ENCODE results near the gene ANKRD34A.

The ANKRD34A gene

GRCh38 chr1:145990249-145990855, 26.0 kb upstream of the ANKRD34A start:
- DNase-seq: no peak

GRCh38 chr1:145988773-145989172, 24.4 kb upstream of the ANKRD34A start:
- DNase-seq: no peak

- DNase-seq: no peak
These were observed 23.6 kb upstream of the ANKRD34A start for GRCh38 chr1:145987926-145988325.

DNA sequence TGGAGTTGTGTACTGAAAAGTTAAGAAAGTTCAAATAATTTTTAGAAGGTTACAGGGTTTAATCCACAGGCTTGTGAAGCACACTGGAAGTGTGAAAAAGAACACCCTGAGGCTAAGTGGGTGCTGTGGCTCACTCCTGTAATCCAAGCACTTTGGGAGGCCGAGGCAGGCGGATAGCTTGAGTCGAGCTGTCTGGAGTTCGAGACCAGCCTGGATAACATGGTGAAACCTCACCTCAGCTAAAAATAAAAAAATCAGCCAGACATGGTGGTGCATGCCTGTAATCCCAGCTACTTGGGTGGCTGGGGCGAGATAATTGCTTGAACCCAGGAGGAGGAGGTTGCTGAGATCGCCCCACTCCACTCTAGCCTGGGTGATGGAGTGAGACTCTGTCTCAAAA, 22.2 kb upstream of the ANKRD34A start:
- DNase-seq: no peak

DNA sequence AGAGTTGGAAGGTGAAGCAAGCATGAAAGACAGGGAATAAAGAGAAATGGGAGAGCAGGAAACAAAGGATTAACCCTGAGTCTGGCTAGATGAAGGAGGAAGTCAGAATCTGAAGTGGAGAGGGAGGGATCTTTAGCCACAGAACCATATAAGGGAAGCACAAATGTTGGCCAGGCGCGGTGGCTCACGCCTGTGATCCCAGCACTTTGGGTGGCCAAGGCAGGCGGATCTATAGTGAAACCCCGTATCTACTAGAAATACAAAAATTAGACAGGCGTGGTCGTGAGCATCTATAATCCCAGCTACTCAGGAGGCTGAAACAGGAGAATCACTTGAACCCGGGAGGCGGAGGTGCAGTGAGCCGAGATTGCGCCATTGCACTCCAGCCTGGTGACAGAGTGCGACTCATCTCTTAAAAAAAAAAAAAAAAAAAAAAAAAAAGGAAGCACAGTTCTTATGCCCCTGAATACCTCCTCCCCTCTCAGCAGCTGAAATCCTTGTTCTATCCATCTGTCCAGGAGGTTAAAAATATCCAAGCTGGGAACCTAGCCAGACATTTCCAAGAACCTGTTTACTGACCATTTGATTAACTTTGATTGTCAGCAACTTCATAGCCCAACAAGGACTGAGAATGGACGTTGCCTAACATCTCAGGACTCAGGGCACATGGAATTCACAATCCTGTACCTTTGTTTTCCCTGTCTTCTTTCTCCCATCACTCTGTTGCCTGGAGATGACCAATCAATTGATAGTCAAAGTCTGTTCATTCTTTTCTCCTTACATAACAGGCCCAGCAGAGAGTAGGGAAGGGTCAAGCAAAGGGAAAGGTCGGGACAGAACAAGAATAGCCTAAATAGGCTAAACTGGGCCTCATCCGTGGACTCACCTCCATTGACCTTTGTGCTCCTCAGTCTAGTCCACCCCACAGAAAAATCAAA, 21.4 kb upstream of the ANKRD34A start:
- DNase-seq: peak; percentile 93

DNA sequence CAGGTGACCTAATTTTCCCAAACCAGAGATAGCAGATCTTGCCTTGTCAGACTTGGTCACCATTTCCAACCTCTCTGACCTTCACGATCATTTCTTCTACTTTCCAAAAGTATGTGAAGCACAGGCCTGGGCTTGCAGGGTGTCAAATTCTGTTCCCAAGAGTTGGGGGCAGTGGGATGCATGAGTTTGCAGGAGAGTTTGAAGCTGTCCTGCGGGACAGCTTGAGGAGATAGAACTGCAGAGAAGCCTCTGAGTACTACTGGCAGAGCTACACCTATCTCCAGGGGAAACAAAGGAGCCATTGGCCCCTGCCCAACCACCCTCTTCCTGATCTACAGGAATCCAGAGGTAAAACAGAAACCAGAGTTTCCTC, 20.7 kb upstream of the ANKRD34A start:
- no peak for DNase-seq

- DNase-seq: no peak
These were observed 19.8 kb upstream of the ANKRD34A start for GRCh38 chr1:145983960-145984830.

DNA sequence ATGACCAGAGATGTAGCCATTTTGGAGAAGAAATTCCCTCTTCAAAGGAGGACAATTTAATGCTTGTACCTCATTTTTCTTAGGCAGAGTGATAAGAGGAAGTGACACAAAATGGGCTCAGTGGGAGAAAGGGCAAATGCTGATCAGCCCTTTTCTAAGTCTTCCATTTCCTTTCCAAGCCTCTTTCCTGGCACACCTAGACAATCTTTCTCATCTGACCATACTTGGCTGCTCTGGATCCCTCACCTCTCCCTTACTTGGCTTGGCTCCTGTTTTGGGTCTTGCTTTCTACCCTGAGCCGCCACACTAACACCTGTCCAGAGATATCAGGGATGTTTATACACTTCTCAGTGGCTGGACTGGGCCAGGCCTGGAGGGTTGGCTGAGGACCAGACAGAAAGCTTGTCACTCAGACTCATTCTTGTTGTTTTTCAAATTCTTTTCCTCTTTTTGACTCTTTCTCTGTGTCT, 18.9 kb upstream of the ANKRD34A start:
- no peak for DNase-seq

DNA sequence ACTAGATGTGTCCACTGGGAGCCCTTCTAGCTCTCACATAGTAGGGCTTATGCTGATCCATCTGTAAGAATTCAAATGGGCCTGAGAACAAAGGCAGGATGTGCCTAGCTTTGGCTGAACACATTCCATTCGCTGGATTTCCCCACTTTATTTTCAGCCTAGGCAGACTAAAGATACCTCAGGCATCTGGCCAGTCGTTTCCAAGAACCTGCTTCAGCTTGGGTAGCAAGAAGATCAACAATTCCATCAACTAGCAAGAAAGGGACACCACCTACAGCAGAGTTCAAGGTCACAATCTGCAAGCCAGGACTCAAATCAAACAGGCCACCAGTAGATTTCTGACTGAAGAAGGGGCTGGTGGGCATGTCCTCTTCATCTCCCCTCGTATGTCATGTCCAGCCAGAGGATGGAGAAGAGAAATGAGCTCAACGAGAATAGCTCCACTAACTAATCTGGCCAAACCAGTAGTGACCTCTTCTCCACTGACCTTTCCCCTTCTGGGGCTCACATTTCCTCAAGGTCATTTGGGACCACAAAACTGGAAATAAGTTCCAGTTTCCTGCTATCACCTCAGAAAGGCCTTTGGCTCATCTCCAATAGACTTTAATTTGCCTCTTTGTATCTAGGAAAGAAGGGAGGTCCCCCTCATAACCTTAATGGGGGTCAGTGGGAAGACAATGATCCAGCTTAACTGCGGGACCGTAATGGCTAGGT, 17.8 kb upstream of the ANKRD34A start:
- no peak for DNase-seq

GRCh38 chr1:145980457-145980994, 16.2 kb upstream of the ANKRD34A start:
- no peak for DNase-seq

- no peak for DNase-seq
These were observed 15.5 kb upstream of the ANKRD34A start for GRCh38 chr1:145979746-145980456.

- DNase-seq: peak; percentile 100
These were observed 14.7 kb upstream of the ANKRD34A start for GRCh38 chr1:145978854-145979745.

DNA sequence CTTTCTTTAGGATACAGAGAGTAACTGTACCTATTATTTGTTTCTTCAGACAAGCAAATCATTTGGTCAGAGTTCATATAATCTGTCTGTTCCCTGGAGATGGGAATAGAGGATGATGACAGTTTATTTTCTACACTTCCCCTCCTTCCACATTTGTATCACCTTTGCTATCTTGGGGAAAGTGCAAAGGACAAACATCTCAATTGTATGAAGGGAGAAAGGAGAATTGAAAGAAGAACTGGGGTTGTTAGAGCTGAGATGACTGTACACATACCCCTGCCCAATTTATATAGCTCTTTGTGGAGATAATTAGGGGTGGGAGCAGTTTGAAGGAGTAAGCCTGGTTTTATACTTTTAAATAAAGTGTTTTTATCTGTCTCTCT, 14.1 kb upstream of the ANKRD34A start:
- no peak for DNase-seq

DNA sequence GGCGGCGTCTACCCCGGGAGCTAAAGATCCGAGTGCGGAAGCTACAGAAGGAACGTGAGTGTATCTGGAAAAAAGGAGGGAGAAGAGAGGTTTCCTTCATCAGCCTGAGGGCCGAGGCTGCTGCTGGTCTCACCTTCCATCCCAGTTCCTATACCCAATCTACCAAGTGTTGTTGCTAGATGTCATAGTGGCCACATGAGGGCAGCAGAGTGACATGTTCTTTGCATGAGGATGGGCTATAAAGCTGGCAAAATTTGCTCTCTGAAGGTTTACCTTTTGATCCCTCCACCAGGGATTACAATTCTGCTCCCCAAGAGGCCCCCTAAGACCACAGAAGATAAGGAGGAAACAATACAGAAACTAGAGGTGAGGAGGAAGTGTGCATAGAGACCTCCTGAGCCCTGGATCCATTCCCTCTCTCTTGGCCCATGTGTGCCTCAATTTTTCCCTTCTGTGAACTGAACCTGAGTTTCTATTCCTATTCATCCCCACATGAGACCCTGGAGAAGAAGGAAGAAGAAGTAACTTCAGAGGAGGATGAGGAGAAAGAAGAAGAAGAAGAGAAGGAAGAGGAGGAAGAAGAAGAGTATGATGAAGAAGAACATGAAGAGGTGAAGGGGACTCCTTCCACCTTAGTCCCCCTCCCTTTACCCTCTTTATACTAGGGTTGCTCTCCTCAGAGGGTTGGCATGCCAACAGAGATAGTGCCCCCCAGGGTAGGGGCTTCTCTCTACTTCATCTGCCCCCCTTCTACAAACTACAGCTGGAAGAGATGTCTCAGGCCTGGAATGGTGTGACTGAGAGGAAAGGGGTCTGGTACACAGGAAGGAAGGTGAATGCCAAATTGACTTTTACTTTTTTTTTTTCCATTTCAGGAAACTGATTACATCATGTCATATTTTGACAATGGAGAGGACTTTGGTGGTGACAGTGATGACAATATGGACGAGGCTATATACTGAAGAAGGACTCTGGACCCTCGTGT, 13.4 kb upstream of the ANKRD34A start:
- DNase-seq: peak; percentile 82

GRCh38 chr1:145977016-145977415, 12.6 kb upstream of the ANKRD34A start:
- no peak for DNase-seq

DNA sequence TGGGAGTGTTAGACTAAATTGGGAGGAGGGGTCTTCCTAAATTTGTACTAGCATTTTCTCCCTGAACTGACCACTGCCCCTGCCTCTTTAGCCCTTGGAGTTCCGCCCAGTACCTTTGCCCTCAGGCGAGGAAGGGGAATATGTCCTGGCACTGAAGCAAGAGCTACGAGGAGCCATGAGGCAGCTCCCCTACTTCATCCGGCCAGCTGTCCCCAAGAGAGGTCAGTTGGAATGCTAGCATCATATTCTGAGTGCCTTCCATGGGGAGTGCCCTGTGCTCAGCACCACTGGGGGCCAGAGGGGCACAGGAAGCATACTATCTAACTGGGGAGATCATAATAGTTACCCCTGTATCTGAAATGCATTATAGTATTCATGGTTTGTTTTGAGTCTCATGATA, 10.8 kb upstream of the ANKRD34A start:
- DNase-seq: no peak

GRCh38 chr1:145974721-145975120, 10.3 kb upstream of the ANKRD34A start:
- no peak for DNase-seq

- DNase-seq: no peak
These were observed 8.2 kb upstream of the ANKRD34A start for GRCh38 chr1:145972580-145972979.

DNA sequence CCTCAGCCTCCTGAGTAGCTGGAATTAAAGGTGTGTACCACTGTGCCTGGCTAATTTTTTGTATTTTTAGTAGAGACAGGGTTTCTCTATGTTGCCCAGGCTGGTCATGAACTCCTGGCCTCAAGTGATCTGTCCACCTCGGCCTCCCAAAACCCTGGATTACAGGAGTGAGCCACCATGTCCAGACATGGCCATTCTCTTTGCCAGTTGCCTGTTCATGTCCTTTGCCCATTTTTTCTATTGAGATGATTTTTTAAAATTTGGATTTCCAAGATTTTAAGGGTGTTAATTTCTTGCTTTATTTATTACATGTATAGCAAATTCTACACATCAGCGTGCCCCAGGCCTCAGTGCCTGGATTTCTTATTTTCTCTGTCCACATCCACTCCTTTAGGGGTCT, 2.9 kb upstream of the ANKRD34A start:
- DNase-seq: no peak
